ENCODE measurements around the gene SDC3. TPM values are rescaled to one million over a fixed set of nuclear protein-coding genes. Genes with fewer than 3 reads are reported as not detected.
A peak's percentile ranks its signal among the peaks of the same experiment; 100 is the strongest.

The SDC3 gene
- total RNA-seq, 1 donor from 2014 or later = 15.5 TPM

GRCh38 chr1:30928789-30929134 is 20.2 kb upstream of the SDC3 start:
- DNase-seq = no peak

- no peak for DNase-seq
Observed at GRCh38 chr1:30928171-30928570, 19.6 kb upstream of the SDC3 start.

- no peak for DNase-seq
Observed at GRCh38 chr1:30927448-30927847, 18.9 kb upstream of the SDC3 start.

GRCh38 chr1:30923597-30923996 is 15.0 kb upstream of the SDC3 start:
- no peak for DNase-seq

- no peak for DNase-seq
Observed at GRCh38 chr1:30920827-30921226, 12.3 kb upstream of the SDC3 start.

GRCh38 chr1:30919025-30919881 is 10.7 kb upstream of the SDC3 start:
- DNase-seq = no peak

- DNase-seq = no peak
Observed at GRCh38 chr1:30916296-30916695, 7.7 kb upstream of the SDC3 start.

- DNase-seq = no peak
Observed at GRCh38 chr1:30915491-30916230, 7.1 kb upstream of the SDC3 start.

GRCh38 chr1:30914931-30915330 is 6.4 kb upstream of the SDC3 start:
- DNase-seq = no peak

GRCh38 chr1:30914587-30914922 is 6.0 kb upstream of the SDC3 start:
- no peak for DNase-seq

GRCh38 chr1:30912913-30913652 is 4.5 kb upstream of the SDC3 start:
- DNase-seq = no peak

GRCh38 chr1:30912224-30912623 is 3.7 kb upstream of the SDC3 start:
- no peak for DNase-seq

- peak; percentile 69 for DNase-seq
Observed at GRCh38 chr1:30911059-30911954, 2.7 kb upstream of the SDC3 start.

GRCh38 chr1:30909365-30910068 is 959 bp upstream of the SDC3 start:
- no peak for DNase-seq

- no peak for DNase-seq
Observed at GRCh38 chr1:30908316-30908695, 252 bp downstream of the SDC3 start.

- no peak for DNase-seq
Observed at GRCh38 chr1:30907481-30908315, 860 bp downstream of the SDC3 start.

GRCh38 chr1:30906631-30907441 is 1.7 kb downstream of the SDC3 start:
- no peak for DNase-seq

- DNase-seq = no peak
Observed at GRCh38 chr1:30905916-30906620, 2.5 kb downstream of the SDC3 start.

- DNase-seq = no peak
Observed at GRCh38 chr1:30905403-30905802, 3.2 kb downstream of the SDC3 start.
